HepG2 (cell line): ENCODE data around the gene CAPN9. TPM values are rescaled to one million over a fixed set of nuclear protein-coding genes. Genes with fewer than 3 reads are reported as not detected.

Experiments used
- ATAC-seq: fragments of 200-7000 bp; cut with Tn5 transposase; 3 replicates; pipeline ENCODE4 v1.9.1; 2020; ENCODE audit warnings: mild to moderate bottlenecking, moderate library complexity
- BruUV-seq: library from RNA; stranded (reverse); fragments of 400-500 nt; replicated peaks from 2 replicates; lab custom pipeline; 2021; lab: Mats Ljungman, UMichigan
- CTCF ChIA-PET: fragments of 300-600 bp; formaldehyde crosslinking; extraction: SDS; loops from one replicate; lab custom pipeline; 2021; ENCODE audit warnings: low total read pairs, inconsistent platforms, low intra/inter-chr PET ratio; lab: Yijun Ruan, JAX
- POLR2A ChIA-PET: fragments of 350-600 bp; sonication (Branson Sonifier 250); formaldehyde crosslinking; loops from one replicate; lab custom pipeline; 2020; ENCODE audit warnings: antibody characterized with exemption, inconsistent platforms; lab: Yijun Ruan, JAX
- DNase-seq: peaks from one replicate; pipeline ENCODE4 v3.0.0-alpha.2; 2015; ENCODE audit warnings: low spot score
- FAIRE-seq: peaks from 3 replicates; lab custom pipeline; 2011; peaks lifted over from hg19 to GRCh38; lab: Jason Lieb, UNC
- H2AFZ ChIP-seq: one replicate; pipeline ENCODE4 v1.6.1; 2011; ENCODE audit warnings: low read length, inconsistent platforms
- H3K27ac ChIP-seq: fragments of 300-600 bp; 3 replicates; pipeline ENCODE4 v1.8.0; 2011; ENCODE audit warnings: mixed run types, mild to moderate bottlenecking, mixed read lengths, low read length, inconsistent platforms; ENCODE audit not compliant: insufficient read depth; ENCODE audit errors: extremely low read length
- H3K27me3 ChIP-seq, 2 experiments: fragments of 200-600 bp in 1 of 2; 2 replicates in 1 of 2; 3 replicates in 1 of 2; pipeline versions ENCODE4 v1.6.0 to v1.8.0; 2011; ENCODE audit warnings: low read length in 2 of 2, mild to moderate bottlenecking in 2 of 2, moderate library complexity in 2 of 2, inconsistent platforms in 1 of 2; ENCODE audit not compliant: insufficient read depth in 2 of 2, control insufficient read depth in 1 of 2
- H3K36me3 ChIP-seq, 2 experiments: fragments of 200-600 bp in 1 of 2; replicated peaks in 1 of 2; 2 replicates in 1 of 2; 3 replicates in 1 of 2; pipeline versions ENCODE4 v1.5.1 to v1.8.0; 2011; ENCODE audit warnings: low read length in 2 of 2, inconsistent platforms in 1 of 2; ENCODE audit not compliant: insufficient read depth in 2 of 2, control insufficient read depth in 1 of 2
- H3K4me1 ChIP-seq: 2 replicates; pipeline ENCODE4 v1.5.1; 2012; ENCODE audit warnings: low read length, inconsistent platforms; ENCODE audit not compliant: insufficient read depth
- H3K4me2 ChIP-seq: 2 replicates; pipeline ENCODE4 v1.6.0; 2011; ENCODE audit warnings: low read depth, low read length, inconsistent platforms
- H3K4me3 ChIP-seq, 3 experiments: fragments of 200-600 bp in 1 of 3; sonication (generic), shearing (Covaris generic) in 1 of 3; replicated peaks in 1 of 3; 2 replicates each; pipeline ENCODE4 v1.5.1; 2011 to 2016; ENCODE audit warnings: low read length in 3 of 3, inconsistent platforms in 2 of 3, low read depth in 2 of 3, mild to moderate bottlenecking in 2 of 3, control low read depth in 1 of 3, mixed read lengths in 1 of 3; ENCODE audit not compliant: insufficient read depth in 1 of 3
- H3K79me2 ChIP-seq: one replicate; pipeline ENCODE4 v1.6.1; 2011; ENCODE audit warnings: low read length, inconsistent platforms; ENCODE audit not compliant: insufficient read depth
- H3K9ac ChIP-seq: 2 replicates; pipeline ENCODE4 v1.6.0; 2011; ENCODE audit warnings: mild to moderate bottlenecking, low read depth, low read length, inconsistent platforms; ENCODE audit not compliant: insufficient read depth
- H3K9me3 ChIP-seq: 2 replicates; pipeline ENCODE4 v1.5.1; 2012; ENCODE audit warnings: mild to moderate bottlenecking, low read length
- H4K20me1 ChIP-seq: 2 replicates; pipeline ENCODE4 v1.6.0; 2011; ENCODE audit warnings: inconsistent platforms, mild to moderate bottlenecking, low read length, moderate library complexity; ENCODE audit not compliant: insufficient read depth
- DNMT1 ChIP-seq: sonication (generic); formaldehyde crosslinking; IDR thresholded peaks from 2 replicates; pipeline ENCODE4 v1.5.1; 2020; ENCODE audit warnings: mild to moderate bottlenecking, missing genetic modification reagents
- GPBP1L1 ChIP-seq: sonication (generic); formaldehyde crosslinking; IDR thresholded peaks from 2 replicates; pipeline ENCODE4 v1.5.0; 2020; ENCODE audit warnings: mild to moderate bottlenecking, missing genetic modification reagents
- HDAC2 ChIP-seq: sonication (generic); formaldehyde crosslinking; IDR thresholded peaks from 2 replicates; pipeline ENCODE4 v1.4.0; 2020; ENCODE audit warnings: missing genetic modification reagents
- KDM3A ChIP-seq: IDR thresholded peaks from 2 replicates; pipeline ENCODE4 v1.6.1; 2018; ENCODE audit warnings: low read depth, missing compliant biosample characterization
- NFE2L1 ChIP-seq: sonication (generic); formaldehyde crosslinking; IDR thresholded peaks from 2 replicates; pipeline ENCODE4 v1.4.0; 2020; ENCODE audit warnings: missing genetic modification reagents, mild to moderate bottlenecking, borderline replicate concordance
- PITX1 ChIP-seq: sonication (generic); formaldehyde crosslinking; IDR thresholded peaks from 2 replicates; pipeline ENCODE4 v1.5.1; 2020; ENCODE audit warnings: mild to moderate bottlenecking, missing genetic modification reagents
- SAFB2 ChIP-seq: sonication (generic); formaldehyde crosslinking; IDR thresholded peaks from 2 replicates; pipeline ENCODE4 v1.5.1; 2020; ENCODE audit warnings: missing genetic modification reagents, low read depth, mild to moderate bottlenecking, borderline replicate concordance
- SMAD1 ChIP-seq: sonication (generic); formaldehyde crosslinking; IDR thresholded peaks from 2 replicates; pipeline ENCODE4 v1.4.0; 2020; ENCODE audit warnings: missing genetic modification reagents, low read depth, mild to moderate bottlenecking, borderline replicate concordance
- SRSF1 ChIP-seq: fragments of 200-400 bp; formaldehyde crosslinking; optimal IDR thresholded peaks from 2 replicates; pipeline ENCODE3; 2017; ENCODE audit warnings: mild to moderate bottlenecking, low read depth, low read length, moderate library complexity
- TBX2 ChIP-seq: sonication (generic); formaldehyde crosslinking; IDR thresholded peaks from 2 replicates; pipeline ENCODE4 v1.5.0; 2020; ENCODE audit warnings: missing genetic modification reagents, mild to moderate bottlenecking, borderline replicate concordance
- ZFP82 ChIP-seq: sonication (generic); formaldehyde crosslinking; IDR thresholded peaks from 2 replicates; pipeline ENCODE4 v1.5.1; 2020; ENCODE audit warnings: mild to moderate bottlenecking, missing genetic modification reagents, borderline replicate concordance
- ZMYM2 ChIP-seq: sonication (generic); formaldehyde crosslinking; IDR thresholded peaks from 2 replicates; pipeline ENCODE4 v1.8.0; 2022; ENCODE audit warnings: mild to moderate bottlenecking, missing genetic modification reagents
- ZNF552 ChIP-seq: sonication (generic); formaldehyde crosslinking; IDR thresholded peaks from 2 replicates; pipeline ENCODE4 v1.9.0; 2022; ENCODE audit warnings: missing genetic modification reagents, mild to moderate bottlenecking, borderline replicate concordance
- ZNF589 ChIP-seq: sonication (generic); formaldehyde crosslinking; conservative IDR thresholded peaks from 2 replicates; pipeline ENCODE4 v1.8.0; 2022; ENCODE audit warnings: mild to moderate bottlenecking, moderate library complexity, missing genetic modification reagents
- ZNF605 ChIP-seq: sonication (generic); formaldehyde crosslinking; IDR thresholded peaks from 2 replicates; pipeline ENCODE4 v1.8.0; 2022; ENCODE audit warnings: mild to moderate bottlenecking, missing genetic modification reagents
- ZSCAN31 ChIP-seq: sonication (generic); formaldehyde crosslinking; IDR thresholded peaks from 2 replicates; pipeline ENCODE4 v1.5.0; 2020; ENCODE audit warnings: low read depth, mild to moderate bottlenecking, missing genetic modification reagents
- WGBS: methylation state at CpG from one replicate; pipeline ENCODE4 v1.1.6; 2017; ENCODE audit warnings: low lambda C conversion rate; 5-methylcytosine and 5-hydroxymethylcytosine counted together
- in situ Hi-C: cut with HindIII; loops from 2 replicates; pipeline ENCODE4 v1.10.0; 2017; ENCODE audit warnings: low pct_unique_long_range_greater_than_20kb; ENCODE audit not compliant: extremely low pct_ligation_motif_present
- intact Hi-C: fragments of 100-400 bp; cut with micrococcal nuclease; formaldehyde crosslinking; loops from one replicate; pipeline ENCODE4 v1.10.0; 2022; ENCODE audit not compliant: unreplicated experiment
- polyA plus RNA-seq, 8 experiments: library from polyadenylated mRNA; depleted of rRNA in 3 of 8; stranded (reverse) in 7 of 8; unstranded in 1 of 8; fragments of >200 nt; fragmentation: Illumina TruSeq in 4 of 8; extraction: Trizol in 4 of 8; gene quantifications; 2 replicates each; pipeline versions ENCODE4 v1.2.1 to v1.2.3, GENCODE V29; 2011 to 2016; ENCODE audit warnings: low read depth in 4 of 8, missing spikeins in 1 of 8, mixed read lengths in 1 of 8; ENCODE audit not compliant: insufficient read depth in 1 of 8
- total RNA-seq, 5 experiments: library from RNA; depleted of rRNA; stranded (reverse); fragments of >200 nt; fragmentation: Illumina TruSeq; extraction: Trizol; gene quantifications; 2 replicates each; pipeline ENCODE4 v1.2.3, GENCODE V29; 2016; ENCODE audit warnings: low read depth in 1 of 5
- TF ChIP-seq, protein P1 (sequence below): sonication (generic); formaldehyde crosslinking; IDR thresholded peaks from 2 replicates; pipeline ENCODE4 v1.5.1; 2020; ENCODE audit warnings: missing genetic modification reagents, mild to moderate bottlenecking, borderline replicate concordance
- TF ChIP-seq, protein P2 (sequence below): sonication (generic); formaldehyde crosslinking; IDR thresholded peaks from 2 replicates; pipeline ENCODE4 v1.9.0; 2022; ENCODE audit warnings: missing genetic modification reagents, mild to moderate bottlenecking, borderline replicate concordance

CAPN9 gene
- total and polyA plus RNA-seq, 2 of the 13 experiments (the other 11 are each of a cell fraction or from before 2014, with no cell fraction given) = 0.04 to 0.31 TPM

DNA sequence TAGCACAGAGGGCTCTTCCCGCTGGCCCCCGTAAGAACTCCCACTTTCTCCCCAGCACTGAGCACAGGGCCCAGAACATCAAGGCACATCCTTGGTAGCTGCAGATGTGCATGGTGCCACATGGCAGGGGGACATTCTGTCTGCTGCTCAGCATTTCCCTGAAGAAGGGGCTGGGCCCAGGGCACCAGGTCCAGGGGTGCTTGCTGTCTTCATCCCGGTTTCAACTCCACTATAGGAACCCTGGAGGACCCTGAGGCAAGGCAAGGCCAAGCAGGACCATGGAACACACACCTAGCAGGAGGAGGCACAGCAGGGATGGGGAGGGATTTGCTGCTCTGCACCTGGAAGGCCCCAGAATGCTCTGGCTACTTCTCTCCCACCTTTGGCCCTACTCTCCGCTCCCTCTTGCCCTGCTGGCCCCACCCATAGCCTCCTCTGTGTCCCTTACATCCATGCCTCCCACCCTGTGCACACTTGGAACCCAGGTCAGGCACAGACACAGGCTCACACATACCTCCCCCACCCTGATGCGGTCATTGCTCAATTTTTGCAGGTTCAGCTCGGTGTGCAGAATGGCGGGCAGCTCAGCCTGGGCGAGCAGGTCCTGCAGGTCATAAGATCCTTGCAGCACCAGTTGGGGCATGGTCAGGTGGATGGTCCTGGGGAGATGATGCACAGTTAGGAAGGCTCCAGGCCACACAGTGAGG is 43.4 kb upstream of the CAPN9 start:
- H3K9ac ChIP-seq = peak overlapping the region; percentile 20
- H3K4me3 ChIP-seq = peak overlapping the region in 1 of 3 experiments; percentile 32; a peak in 1 of 6 replicates
- intact Hi-C loops = loop anchor here (1.0 to 2.0 kb wide), 5 partner anchors 23 to 71 kb away; partner anchors contain the start of gene COG2
- H2AFZ ChIP-seq = no peak overlapping the region
- peak overlapping the region; percentile 36 for H3K4me2 ChIP-seq
- H3K27ac ChIP-seq = peak overlapping the region; percentile 89
- in situ Hi-C loops = loop anchor here (5.0 kb wide), 1 partner anchor 62 kb away; the partner anchor contains the start of gene COG2
- ChIA-PET CTCF (no interaction called here), POLR2A (interaction anchor here (0.7 to 5.3 kb wide), 12 partner anchors 9 to 1195 kb away, joined by 3 to 94 read pairs (median 6); partner anchors contain the start of genes AGT and NUP133)
- no TSS peak for BruUV-seq
- ATAC-seq (no peak), DNase-seq (no peak), FAIRE-seq (no peak)
- H3K9me3 ChIP-seq = no peaks in the 10 kb centered on the region
- peaks cover 26 to 52% of the 10 kb centered on the region in 2 experiments for H3K36me3 ChIP-seq
- peaks cover 57% of the 10 kb centered on the region for H4K20me1 ChIP-seq
- H3K4me1 ChIP-seq = peaks cover 96% of the 10 kb centered on the region
- 84% methylated on average over 4 of the region's 8 CpGs for WGBS
- H3K27me3 ChIP-seq = no peaks in the 10 kb centered on the region
- peaks cover 35% of the 10 kb centered on the region for H3K79me2 ChIP-seq
- TF ChIP-seq ZNF589 (peak; percentile 50; the same call in 1 of the 2 replicates), SAFB2 (CRISPR knock-in tag) (0 out of 2 replicates have a peak, but pooled peaks have one; percentile 19), ZNF605 (CRISPR knock-in tag) (0 out of 2 replicates have a peak, but pooled peaks have one; percentile 2), SMAD1 (CRISPR knock-in tag) (peak; percentile 15; the same call in 1 of the 2 replicates), HDAC2 (CRISPR knock-in tag) (no peak), ZSCAN31 (CRISPR knock-in tag) (no peak), DNMT1 (CRISPR knock-in tag) (0 out of 2 replicates have a peak, but pooled peaks have one; percentile 76), ZNF552 (no peak), ZFP82 (CRISPR knock-in tag) (peak; percentile 18; the same call in 1 of the 2 replicates), ZMYM2 (no peak), GPBP1L1 (no peak), PITX1 (CRISPR knock-in tag) (no peak), TBX2 (CRISPR knock-in tag) (no peak), NFE2L1 (CRISPR knock-in tag) (no peak), KDM3A (CRISPR knock-in tag) (no peak), SRSF1 (no peak)
- TF ChIP-seq, protein P1, sequence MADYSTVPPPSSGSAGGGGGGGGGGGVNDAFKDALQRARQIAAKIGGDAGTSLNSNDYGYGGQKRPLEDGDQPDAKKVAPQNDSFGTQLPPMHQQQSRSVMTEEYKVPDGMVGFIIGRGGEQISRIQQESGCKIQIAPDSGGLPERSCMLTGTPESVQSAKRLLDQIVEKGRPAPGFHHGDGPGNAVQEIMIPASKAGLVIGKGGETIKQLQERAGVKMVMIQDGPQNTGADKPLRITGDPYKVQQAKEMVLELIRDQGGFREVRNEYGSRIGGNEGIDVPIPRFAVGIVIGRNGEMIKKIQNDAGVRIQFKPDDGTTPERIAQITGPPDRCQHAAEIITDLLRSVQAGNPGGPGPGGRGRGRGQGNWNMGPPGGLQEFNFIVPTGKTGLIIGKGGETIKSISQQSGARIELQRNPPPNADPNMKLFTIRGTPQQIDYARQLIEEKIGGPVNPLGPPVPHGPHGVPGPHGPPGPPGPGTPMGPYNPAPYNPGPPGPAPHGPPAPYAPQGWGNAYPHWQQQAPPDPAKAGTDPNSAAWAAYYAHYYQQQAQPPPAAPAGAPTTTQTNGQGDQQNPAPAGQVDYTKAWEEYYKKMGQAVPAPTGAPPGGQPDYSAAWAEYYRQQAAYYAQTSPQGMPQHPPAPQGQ (CRISPR knock-in tag) = 0 out of 2 replicates have a peak, but pooled peaks have one; percentile 26
- TF ChIP-seq, protein P2, sequence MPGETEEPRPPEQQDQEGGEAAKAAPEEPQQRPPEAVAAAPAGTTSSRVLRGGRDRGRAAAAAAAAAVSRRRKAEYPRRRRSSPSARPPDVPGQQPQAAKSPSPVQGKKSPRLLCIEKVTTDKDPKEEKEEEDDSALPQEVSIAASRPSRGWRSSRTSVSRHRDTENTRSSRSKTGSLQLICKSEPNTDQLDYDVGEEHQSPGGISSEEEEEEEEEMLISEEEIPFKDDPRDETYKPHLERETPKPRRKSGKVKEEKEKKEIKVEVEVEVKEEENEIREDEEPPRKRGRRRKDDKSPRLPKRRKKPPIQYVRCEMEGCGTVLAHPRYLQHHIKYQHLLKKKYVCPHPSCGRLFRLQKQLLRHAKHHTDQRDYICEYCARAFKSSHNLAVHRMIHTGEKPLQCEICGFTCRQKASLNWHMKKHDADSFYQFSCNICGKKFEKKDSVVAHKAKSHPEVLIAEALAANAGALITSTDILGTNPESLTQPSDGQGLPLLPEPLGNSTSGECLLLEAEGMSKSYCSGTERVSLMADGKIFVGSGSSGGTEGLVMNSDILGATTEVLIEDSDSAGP (CRISPR knock-in tag) = peak; percentile 10; the same call in 1 of the 2 replicates
